HG02610 (cell line): ENCODE measurements around the gene RAB11FIP3.

Source experiments
- ATAC-seq: cut with Tn5 transposase; IDR thresholded peaks from one replicate; pipeline ENCODE4 v1.9.1; 2021; ENCODE audit warnings: mild to moderate bottlenecking, moderate library complexity; ENCODE audit not compliant: unreplicated experiment

The RAB11FIP3 gene

GRCh38 chr16:529012-529575 is 103.6 kb downstream of the RAB11FIP3 start:
- no peak for ATAC-seq

- no peak for ATAC-seq
Observed at GRCh38 chr16:530111-530817, 104.8 kb downstream of the RAB11FIP3 start.

- no peak for ATAC-seq
Observed at GRCh38 chr16:531494-532125, 106.2 kb downstream of the RAB11FIP3 start.

GRCh38 chr16:533391-534123 is 108.1 kb downstream of the RAB11FIP3 start:
- ATAC-seq: no peak

GRCh38 chr16:534135-534534 is 108.7 kb downstream of the RAB11FIP3 start:
- no peak for ATAC-seq

GRCh38 chr16:534856-535445 is 109.5 kb downstream of the RAB11FIP3 start:
- ATAC-seq: no peak

GRCh38 chr16:535446-536405 is 110.3 kb downstream of the RAB11FIP3 start:
- no peak for ATAC-seq

- ATAC-seq: no peak
Observed at GRCh38 chr16:536746-537145, 111.3 kb downstream of the RAB11FIP3 start.

- ATAC-seq: no peak
Observed at GRCh38 chr16:537415-538335, 112.2 kb downstream of the RAB11FIP3 start.

- ATAC-seq: no peak
Observed at GRCh38 chr16:539901-540530, 114.6 kb downstream of the RAB11FIP3 start.

GRCh38 chr16:540645-541340 is 115.3 kb downstream of the RAB11FIP3 start:
- ATAC-seq: no peak

- no peak for ATAC-seq
Observed at GRCh38 chr16:543301-544164, 118.1 kb downstream of the RAB11FIP3 start.

GRCh38 chr16:544517-544916 is 119.1 kb downstream of the RAB11FIP3 start:
- no peak for ATAC-seq

- ATAC-seq: no peak
Observed at GRCh38 chr16:546909-547770, 121.7 kb downstream of the RAB11FIP3 start.

GRCh38 chr16:548586-548985 is 123.1 kb downstream of the RAB11FIP3 start:
- ATAC-seq: no peak
